ENCODE results near the gene PHF21B. TPM values are rescaled to one million over a fixed set of nuclear protein-coding genes. Genes with fewer than 3 reads are reported as not detected.

The PHF21B gene
- total RNA-seq, 1 experiment from 2014 or later = 5.9 TPM

DNA sequence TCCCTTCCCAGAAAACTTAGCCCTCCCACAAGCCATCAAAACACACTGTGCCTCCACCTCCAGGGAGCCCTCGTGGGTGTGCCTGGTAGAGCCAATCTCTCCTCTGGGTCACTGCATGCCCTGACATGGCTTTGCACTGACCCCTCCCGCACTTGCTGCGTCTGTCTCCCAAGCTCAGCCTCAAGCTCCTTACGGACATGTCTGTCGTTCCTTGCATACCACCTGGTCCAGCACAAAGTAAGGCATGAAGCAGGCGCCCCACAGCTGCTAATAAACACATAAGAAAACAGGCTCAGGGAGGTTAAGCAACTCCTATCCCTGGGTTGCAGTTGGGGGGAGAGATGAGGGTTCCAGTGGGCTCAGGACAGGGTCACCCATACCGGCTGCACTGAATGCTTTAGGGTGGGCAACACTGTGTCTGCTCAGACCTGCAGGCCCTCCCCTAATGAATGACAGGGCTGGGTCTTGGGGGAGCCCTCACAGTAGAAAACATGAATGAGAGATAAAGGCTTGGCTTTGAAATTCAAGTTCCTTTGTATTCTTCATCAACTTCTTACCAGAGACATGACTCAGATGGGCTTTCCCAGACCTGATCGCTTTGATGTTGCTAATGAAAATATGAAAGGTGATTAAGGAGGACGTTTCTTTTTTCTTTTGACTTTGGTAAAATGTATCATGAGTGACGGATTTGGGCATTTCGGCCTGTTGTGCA lies 38.0 kb downstream of the PHF21B start:
- no peaks in the 10 kb centered on the region for H3K27me3 ChIP-seq (ENCODE audit: low read length)

DNA sequence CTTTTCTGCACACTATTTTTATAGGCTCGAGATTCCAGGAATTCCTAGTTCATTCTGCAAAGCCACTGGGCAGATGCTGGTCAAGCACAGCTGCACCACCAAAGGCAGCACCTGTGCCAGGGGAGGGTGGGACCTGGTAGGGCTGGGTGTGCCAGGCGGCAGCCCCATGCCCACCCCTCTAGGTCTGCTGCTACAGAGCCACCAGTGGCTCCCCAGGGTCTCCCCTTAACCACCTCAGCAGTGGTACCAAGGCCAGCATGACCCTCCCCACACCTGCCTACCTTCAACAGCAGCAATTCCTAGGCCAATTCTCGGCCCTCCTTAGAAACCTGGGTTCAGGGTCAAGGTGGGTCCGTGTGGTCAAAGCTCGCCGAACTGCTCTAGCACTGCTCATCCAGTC lies 39.5 kb downstream of the PHF21B start:
- Histone ChIP-seq H3K4me2 (ENCODE audit: low read depth, low read length, poor library complexity, severe bottlenecking) (no peak overlapping the region), H3K9me2 (replicated peaks; ENCODE audit: insufficient read depth, low read length) (no peaks in the 10 kb centered on the region), H3K27me3 (ENCODE audit: low read length) (no peaks in the 10 kb centered on the region), H4K20me1 (ENCODE audit: insufficient read depth, low read depth, low read length) (peaks cover 18% of the 10 kb centered on the region), H3K9ac (ENCODE audit: low read length) (no peak overlapping the region), H3K79me2 (ENCODE audit: low read length) (peaks cover 20% of the 10 kb centered on the region), H3K27ac (ENCODE audit: low read length) (no peak overlapping the region), H3K36me3 (ENCODE audit: insufficient read depth, low read length) (no peaks in the 10 kb centered on the region), H3K4me3 (ENCODE audit: low read length) (no peak overlapping the region), H3K9me3 (ENCODE audit: low read length) (no peaks in the 10 kb centered on the region), H2AFZ (ENCODE audit: low read length) (no peak overlapping the region), H3K4me1 (ENCODE audit: low read length) (no peaks in the 10 kb centered on the region)
- DNase-seq = no peak

More for the DNA sequence above, 38.0 kb downstream of the PHF21B start:
- no peak for DNase-seq
- Histone ChIP-seq H3K9me3 (ENCODE audit: low read length) (no peaks in the 10 kb centered on the region), H2AFZ (ENCODE audit: low read length) (no peak overlapping the region), H3K36me3 (ENCODE audit: insufficient read depth, low read length) (no peaks in the 10 kb centered on the region), H3K4me1 (ENCODE audit: low read length) (no peaks in the 10 kb centered on the region), H3K9me2 (replicated peaks; ENCODE audit: insufficient read depth, low read length) (no peaks in the 10 kb centered on the region), H3K4me2 (ENCODE audit: low read depth, low read length, poor library complexity, severe bottlenecking) (no peak overlapping the region), H4K20me1 (ENCODE audit: insufficient read depth, low read depth, low read length) (peaks cover 29% of the 10 kb centered on the region), H3K27ac (ENCODE audit: low read length) (no peak overlapping the region), H3K4me3 (ENCODE audit: low read length) (no peak overlapping the region), H3K79me2 (ENCODE audit: low read length) (peaks cover 21% of the 10 kb centered on the region), H3K9ac (ENCODE audit: low read length) (no peak overlapping the region)

DNA sequence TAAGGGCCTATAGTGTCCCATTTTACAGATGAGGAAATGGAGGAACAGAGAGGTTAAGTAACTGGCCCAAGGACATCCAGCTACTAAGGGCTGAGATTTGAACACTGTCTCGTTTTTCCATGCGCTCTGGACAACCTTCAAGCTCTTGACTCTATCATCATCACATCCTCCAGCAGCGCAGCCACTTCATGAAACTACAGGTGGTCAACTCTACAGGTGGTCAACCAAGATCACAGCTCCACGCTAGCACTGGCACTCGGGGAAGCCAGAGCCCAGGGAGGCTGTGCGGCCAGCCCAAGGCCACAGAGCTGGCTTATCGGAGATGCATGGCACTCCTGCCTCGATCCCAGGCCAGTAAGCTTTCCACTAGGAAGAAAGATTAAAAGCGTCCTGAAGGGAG lies 40.0 kb downstream of the PHF21B start:
- Histone ChIP-seq H3K4me2 (ENCODE audit: low read depth, low read length, poor library complexity, severe bottlenecking) (no peak overlapping the region), H3K27ac (ENCODE audit: low read length) (no peak overlapping the region), H3K4me3 (ENCODE audit: low read length) (no peak overlapping the region), H3K27me3 (ENCODE audit: low read length) (no peaks in the 10 kb centered on the region), H4K20me1 (ENCODE audit: insufficient read depth, low read depth, low read length) (peaks cover 13% of the 10 kb centered on the region), H3K36me3 (ENCODE audit: insufficient read depth, low read length) (no peaks in the 10 kb centered on the region), H3K4me1 (ENCODE audit: low read length) (no peaks in the 10 kb centered on the region), H3K9me3 (ENCODE audit: low read length) (no peaks in the 10 kb centered on the region), H3K79me2 (ENCODE audit: low read length) (peaks cover 15% of the 10 kb centered on the region), H3K9me2 (replicated peaks; ENCODE audit: insufficient read depth, low read length) (no peaks in the 10 kb centered on the region), H2AFZ (ENCODE audit: low read length) (no peak overlapping the region), H3K9ac (ENCODE audit: low read length) (no peak overlapping the region)
- DNase-seq = no peak

DNA sequence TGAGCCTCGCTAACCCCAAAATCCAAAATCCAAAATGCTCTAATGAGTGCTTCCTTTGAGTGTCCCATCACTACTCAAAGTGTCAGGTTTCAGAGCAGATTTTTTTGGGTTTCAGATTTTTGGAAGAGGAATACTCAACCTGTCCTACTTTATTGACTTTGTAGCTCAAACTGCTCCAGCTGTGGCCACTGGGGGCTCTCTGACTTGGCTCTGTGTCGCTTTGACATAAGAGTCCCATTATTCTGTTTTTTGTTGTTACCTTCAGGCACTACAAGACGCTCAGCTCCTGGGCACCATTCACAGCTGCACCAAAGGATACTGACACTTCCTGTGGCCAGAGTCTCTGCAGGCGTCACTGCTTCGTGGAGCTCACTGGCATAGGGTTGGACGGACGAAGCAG lies 41.1 kb downstream of the PHF21B start:
- Histone ChIP-seq H3K4me2 (ENCODE audit: low read depth, low read length, poor library complexity, severe bottlenecking) (no peak overlapping the region), H3K9me2 (replicated peaks; ENCODE audit: insufficient read depth, low read length) (no peaks in the 10 kb centered on the region), H3K27me3 (ENCODE audit: low read length) (no peaks in the 10 kb centered on the region), H3K79me2 (ENCODE audit: low read length) (peaks cover 10% of the 10 kb centered on the region; the same call in 1 of the 2 replicates), H3K9me3 (ENCODE audit: low read length) (no peaks in the 10 kb centered on the region), H4K20me1 (ENCODE audit: insufficient read depth, low read depth, low read length) (peaks cover 5% of the 10 kb centered on the region), H3K27ac (ENCODE audit: low read length) (no peak overlapping the region), H3K4me1 (ENCODE audit: low read length) (no peaks in the 10 kb centered on the region), H3K36me3 (ENCODE audit: insufficient read depth, low read length) (no peaks in the 10 kb centered on the region), H2AFZ (ENCODE audit: low read length) (no peak overlapping the region), H3K4me3 (ENCODE audit: low read length) (no peak overlapping the region), H3K9ac (ENCODE audit: low read length) (no peak overlapping the region)
- DNase-seq = no peak

DNA sequence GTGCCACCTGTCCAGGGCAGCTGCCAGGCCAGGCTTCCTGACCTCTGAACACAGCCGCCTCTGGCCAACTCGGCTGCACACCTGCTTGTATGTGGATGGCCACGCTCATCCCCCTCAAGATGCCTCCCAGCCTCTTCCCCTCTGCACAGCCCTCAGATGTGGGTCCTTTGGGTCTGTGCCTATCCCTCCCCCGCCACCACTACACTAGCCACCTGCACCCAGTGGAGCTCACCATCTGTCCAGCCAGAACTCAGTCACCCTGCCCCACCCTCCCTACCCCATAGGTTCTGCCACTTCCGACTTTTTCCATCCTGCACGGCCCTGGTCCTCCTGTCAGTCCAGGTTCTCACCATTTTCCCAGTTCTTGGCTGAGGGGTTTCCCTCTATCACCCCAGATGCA lies 44.6 kb downstream of the PHF21B start:
- H3K9me2 ChIP-seq (replicated peaks; ENCODE audit: insufficient read depth, low read length) = no peaks in the 10 kb centered on the region
- no peak overlapping the region for H3K9ac ChIP-seq (ENCODE audit: low read length)
- H3K79me2 ChIP-seq (ENCODE audit: low read length) = peaks cover 4% of the 10 kb centered on the region; the same call in 1 of the 2 replicates
- H3K4me2 ChIP-seq (ENCODE audit: low read depth, low read length, poor library complexity, severe bottlenecking) = no peak overlapping the region
- H3K27me3 ChIP-seq (ENCODE audit: low read length) = no peaks in the 10 kb centered on the region
- no peaks in the 10 kb centered on the region for H3K9me3 ChIP-seq (ENCODE audit: low read length)
- no peak overlapping the region for H3K27ac ChIP-seq (ENCODE audit: low read length)
- no peak overlapping the region for H3K4me3 ChIP-seq (ENCODE audit: low read length)
- H3K4me1 ChIP-seq (ENCODE audit: low read length) = no peaks in the 10 kb centered on the region
- no peak for DNase-seq
- H2AFZ ChIP-seq (ENCODE audit: low read length) = no peak overlapping the region
- H3K36me3 ChIP-seq (ENCODE audit: insufficient read depth, low read length) = no peaks in the 10 kb centered on the region
- no peaks in the 10 kb centered on the region for H4K20me1 ChIP-seq (ENCODE audit: insufficient read depth, low read depth, low read length)

DNA sequence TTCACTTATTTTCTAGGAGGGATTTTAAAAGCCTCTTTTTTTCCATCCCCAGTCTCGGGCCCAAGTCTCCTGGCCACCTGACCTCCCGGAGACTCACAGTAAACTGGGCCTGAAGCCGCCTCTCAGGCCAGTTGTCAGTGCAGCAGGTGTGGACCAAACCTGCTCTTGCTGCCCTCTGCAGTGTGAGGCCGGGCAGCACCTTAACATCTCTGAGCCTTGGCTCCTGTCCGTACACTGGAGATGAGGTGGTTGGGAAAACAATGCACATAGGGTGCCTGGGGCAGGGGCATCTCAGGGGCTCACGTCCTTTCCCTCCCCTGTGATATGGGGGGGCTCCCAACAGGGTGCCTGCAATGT lies 45.1 kb downstream of the PHF21B start:
- no peak for DNase-seq

DNA sequence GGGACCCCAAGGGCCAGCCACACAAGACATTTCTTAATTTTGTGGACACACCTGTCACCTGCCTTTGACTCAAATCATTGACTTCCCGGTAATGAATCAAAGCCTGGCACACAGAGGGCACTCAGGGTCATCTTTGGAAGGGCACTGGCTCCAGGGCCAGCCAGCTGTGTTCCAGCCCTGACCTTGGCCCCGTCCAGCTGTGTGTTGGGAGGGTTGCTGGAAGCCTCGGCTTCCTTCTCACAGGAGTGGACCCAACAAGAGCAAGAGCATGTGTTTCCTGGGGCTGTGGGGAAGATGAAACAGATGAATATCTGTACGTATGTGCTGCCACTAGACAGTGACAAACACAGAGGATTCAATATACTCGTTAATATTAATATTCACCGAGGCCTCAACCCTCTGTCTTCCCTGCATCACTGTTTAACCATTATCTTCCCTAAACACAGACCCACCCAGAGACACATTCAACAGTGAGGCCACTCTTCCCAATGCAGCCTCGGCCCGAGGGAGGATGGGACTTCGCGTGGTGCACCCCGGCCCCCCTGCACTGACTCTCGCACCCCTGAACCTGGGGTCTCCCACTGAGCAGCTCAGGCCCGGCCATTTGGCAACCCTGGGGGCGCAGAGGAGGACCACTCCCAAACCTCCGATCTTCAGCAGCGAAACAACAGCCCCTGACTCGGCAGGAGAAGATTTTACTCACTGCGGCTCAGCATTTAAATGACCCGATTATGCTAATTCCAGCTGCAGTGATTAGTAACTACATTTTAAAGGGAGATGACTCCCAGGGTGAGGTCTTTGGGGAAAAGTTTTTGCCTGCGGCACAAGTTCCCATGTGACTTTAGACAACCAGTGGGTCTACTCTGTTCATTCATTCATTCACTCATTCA lies 45.7 kb downstream of the PHF21B start:
- no peak overlapping the region for H3K4me3 ChIP-seq (ENCODE audit: low read length)
- H4K20me1 ChIP-seq (ENCODE audit: insufficient read depth, low read depth, low read length) = no peaks in the 10 kb centered on the region
- no peaks in the 10 kb centered on the region for H3K36me3 ChIP-seq (ENCODE audit: insufficient read depth, low read length)
- no peak overlapping the region for H2AFZ ChIP-seq (ENCODE audit: low read length)
- H3K4me2 ChIP-seq (ENCODE audit: low read depth, low read length, poor library complexity, severe bottlenecking) = no peak overlapping the region
- H3K4me1 ChIP-seq (ENCODE audit: low read length) = no peaks in the 10 kb centered on the region
- peaks cover 4% of the 10 kb centered on the region; the same call in 1 of the 2 replicates for H3K79me2 ChIP-seq (ENCODE audit: low read length)
- no peak overlapping the region for H3K9ac ChIP-seq (ENCODE audit: low read length)
- DNase-seq = no peak
- no peaks in the 10 kb centered on the region for H3K27me3 ChIP-seq (ENCODE audit: low read length)
- no peaks in the 10 kb centered on the region for H3K9me2 ChIP-seq (replicated peaks; ENCODE audit: insufficient read depth, low read length)
- H3K27ac ChIP-seq (ENCODE audit: low read length) = no peak overlapping the region
- no peaks in the 10 kb centered on the region for H3K9me3 ChIP-seq (ENCODE audit: low read length)

More for the DNA sequence above, 45.1 kb downstream of the PHF21B start:
- Histone ChIP-seq H3K9ac (ENCODE audit: low read length) (no peak overlapping the region), H3K4me2 (ENCODE audit: low read depth, low read length, poor library complexity, severe bottlenecking) (no peak overlapping the region), H3K4me1 (ENCODE audit: low read length) (no peaks in the 10 kb centered on the region), H3K9me2 (replicated peaks; ENCODE audit: insufficient read depth, low read length) (no peaks in the 10 kb centered on the region), H3K27me3 (ENCODE audit: low read length) (no peaks in the 10 kb centered on the region), H2AFZ (ENCODE audit: low read length) (no peak overlapping the region), H3K27ac (ENCODE audit: low read length) (no peak overlapping the region), H3K36me3 (ENCODE audit: insufficient read depth, low read length) (no peaks in the 10 kb centered on the region), H3K9me3 (ENCODE audit: low read length) (no peaks in the 10 kb centered on the region), H3K4me3 (ENCODE audit: low read length) (no peak overlapping the region), H3K79me2 (ENCODE audit: low read length) (peaks cover 4% of the 10 kb centered on the region; the same call in 1 of the 2 replicates), H4K20me1 (ENCODE audit: insufficient read depth, low read depth, low read length) (no peaks in the 10 kb centered on the region)

DNA sequence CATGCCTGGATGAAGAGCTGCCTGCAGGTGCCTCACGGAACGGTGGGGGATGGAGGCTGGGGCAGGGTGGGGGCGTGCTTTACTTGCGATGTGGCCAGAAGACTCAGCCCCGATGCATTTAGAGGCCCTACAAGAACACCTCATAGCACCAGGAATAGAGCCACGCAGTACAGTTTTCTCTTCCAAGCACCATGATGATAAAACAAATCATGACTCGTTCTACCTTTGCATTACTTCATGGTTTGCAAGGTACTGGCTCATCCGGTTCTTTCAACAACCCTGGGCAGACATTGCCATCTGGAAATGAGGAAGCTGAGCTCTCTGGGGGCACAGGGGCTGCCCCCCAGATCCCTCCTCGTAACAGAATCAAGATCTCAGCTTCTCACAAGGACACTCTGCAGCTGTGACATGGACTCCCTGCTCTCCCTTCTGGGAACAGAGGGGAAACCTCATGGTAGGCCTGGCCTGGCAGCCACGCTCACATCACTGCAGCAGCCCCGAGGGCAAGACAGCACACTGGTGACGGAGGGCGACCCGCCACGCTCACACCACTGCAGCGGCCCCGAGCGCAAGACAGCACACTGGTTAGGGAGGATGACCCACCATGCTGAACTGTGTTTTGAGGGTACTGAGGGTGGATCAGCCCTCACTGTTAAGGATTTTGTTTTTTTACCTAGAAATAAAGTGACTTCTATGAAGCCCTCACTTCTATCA lies 46.9 kb downstream of the PHF21B start:
- H3K4me1 ChIP-seq (ENCODE audit: low read length) = no peaks in the 10 kb centered on the region
- no peaks in the 10 kb centered on the region for H4K20me1 ChIP-seq (ENCODE audit: insufficient read depth, low read depth, low read length)
- H3K9me3 ChIP-seq (ENCODE audit: low read length) = no peaks in the 10 kb centered on the region
- no peak overlapping the region for H3K4me2 ChIP-seq (ENCODE audit: low read depth, low read length, poor library complexity, severe bottlenecking)
- no peaks in the 10 kb centered on the region for H3K36me3 ChIP-seq (ENCODE audit: insufficient read depth, low read length)
- H3K4me3 ChIP-seq (ENCODE audit: low read length) = no peak overlapping the region
- no peak overlapping the region for H3K27ac ChIP-seq (ENCODE audit: low read length)
- DNase-seq = no peak
- no peaks in the 10 kb centered on the region for H3K27me3 ChIP-seq (ENCODE audit: low read length)
- peaks cover 4% of the 10 kb centered on the region; the same call in 1 of the 2 replicates for H3K79me2 ChIP-seq (ENCODE audit: low read length)
- no peak overlapping the region for H2AFZ ChIP-seq (ENCODE audit: low read length)
- H3K9me2 ChIP-seq (replicated peaks; ENCODE audit: insufficient read depth, low read length) = no peaks in the 10 kb centered on the region
- H3K9ac ChIP-seq (ENCODE audit: low read length) = no peak overlapping the region
